Cardiac muscle cell (in vitro differentiated cells and primary cell): ENCODE data around the gene TMEM131. TPM values are rescaled to one million over a fixed set of nuclear protein-coding genes. Genes with fewer than 3 reads are reported as not detected.

Experiments used
- DNase-seq, 2 donors: peaks; one replicate each; pipeline versions ENCODE4 v3.0.0 to v3.0.0-alpha.2; 2010 to 2017; ENCODE audit warnings: low read depth in 1 of 2, low spot score in 1 of 2
- H3K27ac ChIP-seq: fragments of 200-600 bp; sonication (generic); 2 replicates; pipeline ENCODE4 v1.5.1; 2016
- H3K27me3 ChIP-seq: fragments of 200-600 bp; sonication (generic); 2 replicates; pipeline ENCODE4 v1.6.0; 2016; ENCODE audit warnings: control low read depth
- H3K36me3 ChIP-seq: fragments of 200-600 bp; sonication (generic); 2 replicates; pipeline ENCODE4 v1.5.1; 2016; ENCODE audit warnings: control low read depth
- H3K4me1 ChIP-seq: fragments of 200-600 bp; sonication (generic); 2 replicates; pipeline ENCODE4 v1.8.1; 2017; ENCODE audit warnings: low read depth, mild to moderate bottlenecking, mixed run types
- H3K4me3 ChIP-seq: fragments of 200-600 bp; sonication (generic); 2 replicates; pipeline ENCODE4 v1.5.1; 2016; ENCODE audit warnings: mild to moderate bottlenecking
- H3K9me3 ChIP-seq: fragments of 200-600 bp; sonication (generic); 2 replicates; pipeline ENCODE4 v1.5.1; 2017; ENCODE audit warnings: low read depth, mild to moderate bottlenecking, control low read depth
- polyA plus RNA-seq: library from polyadenylated mRNA; unstranded; fragments of >200 nt; fragmentation: Nextera tagmentation; extraction: Ambion mirVana; gene quantifications from 2 replicates; pipeline ENCODE4 v1.2.1, GENCODE V29; 2016
- total RNA-seq: library from RNA; depleted of rRNA; stranded (reverse); fragments of >200 nt; gene quantifications from 2 replicates; pipeline ENCODE4 v1.2.3, GENCODE V29; 2016
- TF ChIP-seq, protein P1 (sequence below): IDR thresholded peaks from 2 replicates; pipeline ENCODE4 v1.5.1; 2012; ENCODE audit warnings: low read depth, mild to moderate bottlenecking, low read length

TMEM131 gene
- total and polyA plus RNA-seq, 2 experiments from 2014 or later, result 16.3 to 19.1 TPM

DNA sequence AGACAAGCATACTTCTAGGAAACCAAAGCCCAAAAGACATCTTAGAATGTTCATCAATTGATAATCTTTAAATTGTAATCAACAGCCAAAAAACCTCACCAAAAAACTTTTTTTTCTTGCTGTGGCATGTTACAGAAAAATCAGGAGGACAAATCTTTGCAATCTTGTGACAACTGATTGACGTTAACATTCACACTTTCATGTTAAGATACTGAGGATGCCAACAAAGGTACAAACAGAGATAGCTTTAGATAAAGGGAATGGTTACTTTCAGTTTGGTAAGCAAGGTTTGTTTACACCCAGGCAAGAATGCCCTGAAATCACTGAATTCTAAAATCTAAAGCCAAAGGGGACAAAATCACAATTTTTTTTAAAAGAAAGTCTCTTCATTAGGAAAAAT, 190.0 kb downstream of the TMEM131 start:
- no peak for DNase-seq
- Histone ChIP-seq H3K9me3 (no peaks in the 10 kb centered on the region), H3K36me3 (peaks cover 50% of the 10 kb centered on the region), H3K27me3 (no peaks in the 10 kb centered on the region), H3K4me3 (no peak overlapping the region), H3K27ac (no peak overlapping the region), H3K4me1 (peaks cover 3% of the 10 kb centered on the region)
- TF ChIP-seq, protein P1, sequence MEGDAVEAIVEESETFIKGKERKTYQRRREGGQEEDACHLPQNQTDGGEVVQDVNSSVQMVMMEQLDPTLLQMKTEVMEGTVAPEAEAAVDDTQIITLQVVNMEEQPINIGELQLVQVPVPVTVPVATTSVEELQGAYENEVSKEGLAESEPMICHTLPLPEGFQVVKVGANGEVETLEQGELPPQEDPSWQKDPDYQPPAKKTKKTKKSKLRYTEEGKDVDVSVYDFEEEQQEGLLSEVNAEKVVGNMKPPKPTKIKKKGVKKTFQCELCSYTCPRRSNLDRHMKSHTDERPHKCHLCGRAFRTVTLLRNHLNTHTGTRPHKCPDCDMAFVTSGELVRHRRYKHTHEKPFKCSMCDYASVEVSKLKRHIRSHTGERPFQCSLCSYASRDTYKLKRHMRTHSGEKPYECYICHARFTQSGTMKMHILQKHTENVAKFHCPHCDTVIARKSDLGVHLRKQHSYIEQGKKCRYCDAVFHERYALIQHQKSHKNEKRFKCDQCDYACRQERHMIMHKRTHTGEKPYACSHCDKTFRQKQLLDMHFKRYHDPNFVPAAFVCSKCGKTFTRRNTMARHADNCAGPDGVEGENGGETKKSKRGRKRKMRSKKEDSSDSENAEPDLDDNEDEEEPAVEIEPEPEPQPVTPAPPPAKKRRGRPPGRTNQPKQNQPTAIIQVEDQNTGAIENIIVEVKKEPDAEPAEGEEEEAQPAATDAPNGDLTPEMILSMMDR, result no peak

DNA sequence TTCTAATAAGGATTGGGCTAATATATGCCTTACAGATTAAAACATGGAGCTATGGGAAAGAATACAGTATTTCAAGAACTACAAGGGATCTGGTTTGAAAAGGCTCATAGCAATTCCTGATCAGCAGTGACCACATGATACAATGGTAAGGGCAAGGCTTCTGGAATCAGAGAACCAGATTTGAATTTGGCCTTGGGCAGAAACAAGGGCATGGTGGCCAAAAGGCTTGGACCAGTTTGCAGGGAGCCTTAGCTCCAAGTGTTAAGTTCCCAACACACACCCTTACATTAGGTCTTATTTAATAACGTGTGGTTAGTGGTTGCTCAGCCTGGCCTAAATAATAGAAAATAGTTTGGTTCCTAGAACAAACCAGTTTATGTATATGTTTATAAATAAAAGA, 194.7 kb downstream of the TMEM131 start:
- DNase-seq, result no peak
- no peak overlapping the region for H3K4me3 ChIP-seq
- TF ChIP-seq, protein P1, result no peak
- peaks cover 52% of the 10 kb centered on the region for H3K36me3 ChIP-seq
- no peaks in the 10 kb centered on the region for H3K27me3 ChIP-seq
- H3K9me3 ChIP-seq, result no peaks in the 10 kb centered on the region
- H3K4me1 ChIP-seq, result no peaks in the 10 kb centered on the region
- H3K27ac ChIP-seq, result no peak overlapping the region

DNA sequence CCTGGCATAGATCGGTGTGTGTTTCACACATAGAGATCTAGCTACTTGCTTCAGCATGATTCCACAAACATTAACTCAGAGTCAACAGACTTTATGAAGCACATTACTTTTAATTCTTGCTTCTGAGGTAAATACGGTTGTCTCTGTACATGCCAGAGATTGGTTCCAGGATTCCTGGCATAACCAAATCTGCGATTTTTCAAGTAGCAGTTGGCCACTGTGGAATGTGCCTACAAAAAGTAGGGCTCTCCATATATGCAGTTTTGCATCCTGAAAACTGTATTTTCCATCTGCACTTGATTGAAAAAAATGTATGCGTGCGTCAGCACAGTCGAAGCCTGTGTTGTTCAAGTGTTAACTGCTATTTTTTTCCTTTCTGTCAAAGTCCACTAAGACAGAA, 197.3 kb downstream of the TMEM131 start:
- TF ChIP-seq, protein P1, result no peak
- no peak overlapping the region for H3K27ac ChIP-seq
- no peak for DNase-seq
- H3K36me3 ChIP-seq, result peaks cover 54% of the 10 kb centered on the region
- H3K9me3 ChIP-seq, result no peaks in the 10 kb centered on the region
- H3K27me3 ChIP-seq, result no peaks in the 10 kb centered on the region
- no peaks in the 10 kb centered on the region for H3K4me1 ChIP-seq
- no peak overlapping the region for H3K4me3 ChIP-seq

DNA sequence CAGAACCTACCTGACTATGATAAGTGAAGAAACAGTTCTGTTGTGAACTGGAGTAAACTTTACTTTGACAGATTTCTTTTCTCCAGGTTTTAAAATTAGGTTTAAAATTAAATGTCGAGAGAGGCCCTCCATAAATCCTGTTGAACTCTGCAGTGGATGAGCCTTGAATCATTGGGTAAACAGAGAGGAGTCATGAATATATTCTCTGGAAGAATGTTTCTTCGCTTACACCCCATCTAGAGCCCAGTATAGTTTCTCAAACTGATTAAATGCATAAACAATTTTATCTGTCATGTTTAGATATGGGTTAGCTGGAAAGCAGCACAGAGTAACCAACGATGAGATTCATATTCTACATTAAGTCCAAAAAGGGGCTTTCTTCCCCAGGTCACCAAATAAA, 198.4 kb downstream of the TMEM131 start:
- Histone ChIP-seq H3K4me1 (no peaks in the 10 kb centered on the region), H3K27ac (no peak overlapping the region), H3K27me3 (no peaks in the 10 kb centered on the region), H3K36me3 (peaks cover 61% of the 10 kb centered on the region), H3K9me3 (no peaks in the 10 kb centered on the region), H3K4me3 (no peak overlapping the region)
- DNase-seq, result no peak
- TF ChIP-seq, protein P1, result no peak

DNA sequence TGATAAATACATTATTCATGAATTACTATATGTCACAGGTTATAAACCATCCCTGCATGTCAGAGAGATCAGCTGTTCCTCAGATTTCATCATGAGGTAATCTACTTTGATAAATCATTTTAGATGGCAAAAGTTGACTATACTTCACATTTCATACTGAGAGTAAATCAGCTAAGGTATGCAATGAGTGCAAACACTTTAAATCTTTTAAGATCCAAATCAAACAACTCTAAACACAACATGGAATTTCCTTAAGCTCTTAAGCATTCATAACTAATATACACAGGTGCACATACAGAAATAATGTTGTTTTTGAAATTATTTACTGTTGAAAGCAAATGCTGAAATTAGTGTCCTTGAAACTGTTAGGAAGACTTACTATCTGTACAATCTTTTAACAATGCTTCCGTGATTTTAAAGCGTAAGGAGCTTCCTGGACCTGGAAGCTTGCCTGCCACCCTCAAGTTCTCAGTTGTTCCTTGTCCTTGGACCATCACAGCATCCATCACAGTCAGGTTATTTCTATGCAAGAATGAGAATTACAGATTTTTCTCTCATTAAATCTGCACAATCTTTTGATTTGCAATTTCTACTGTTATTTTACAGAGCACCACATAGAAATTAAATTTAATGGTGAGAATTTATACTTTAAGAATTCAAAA, 199.2 kb downstream of the TMEM131 start:
- peaks cover 61% of the 10 kb centered on the region for H3K36me3 ChIP-seq
- TF ChIP-seq, protein P1, result no peak
- no peak for DNase-seq
- no peaks in the 10 kb centered on the region for H3K9me3 ChIP-seq
- no peak overlapping the region for H3K4me3 ChIP-seq
- no peaks in the 10 kb centered on the region for H3K27me3 ChIP-seq
- no peak overlapping the region for H3K27ac ChIP-seq
- H3K4me1 ChIP-seq, result no peaks in the 10 kb centered on the region

DNA sequence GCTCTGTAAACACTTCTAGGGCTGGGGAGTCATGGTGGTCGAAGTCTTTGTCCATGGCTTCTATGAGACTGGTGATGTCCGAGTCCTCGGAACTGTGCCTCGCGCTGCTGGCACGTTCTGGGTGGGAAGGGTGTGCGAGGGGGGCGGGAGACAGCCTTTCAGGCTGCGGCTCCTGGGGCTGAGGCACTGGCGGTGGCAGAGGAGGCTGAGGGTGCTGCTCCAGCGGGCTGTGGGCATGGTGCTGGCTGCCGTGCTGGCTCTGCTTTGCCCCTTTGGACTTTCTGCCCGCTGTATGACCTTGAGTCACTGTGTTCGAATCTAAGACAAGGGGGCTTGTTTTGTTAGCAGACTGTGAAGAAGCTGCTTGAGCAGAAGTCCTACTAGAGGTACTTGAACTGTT, 203.3 kb downstream of the TMEM131 start:
- TF ChIP-seq, protein P1, result no peak
- Histone ChIP-seq H3K36me3 (peaks cover 41% of the 10 kb centered on the region), H3K27ac (no peak overlapping the region), H3K27me3 (no peaks in the 10 kb centered on the region), H3K9me3 (no peaks in the 10 kb centered on the region), H3K4me3 (no peak overlapping the region), H3K4me1 (no peaks in the 10 kb centered on the region)
- no peak for DNase-seq
